GM19193 (cell line): ENCODE data around the gene HIGD1B.

Experiments used
- POLR2A ChIP-seq: IDR thresholded peaks from 4 replicates; pipeline ENCODE4 v1.6.1; 2011; ENCODE audit not compliant: insufficient read depth, insufficient read length; ENCODE audit errors: extremely low read depth

The HIGD1B gene

GRCh38 chr17:44847586-44847985 lies at the start of gene HIGD1B:
HIGD1B (plus strand) TSS chr17:44847883; CDS start chr17:44848153, 270 bp downstream.
- no peak for TF ChIP-seq POLR2A

GRCh38 chr17:44798356-44798755 lies 49.3 kb upstream of the HIGD1B start:
- TF ChIP-seq POLR2A: no peak

GRCh38 chr17:44801880-44802279 lies 45.8 kb upstream of the HIGD1B start:
- TF ChIP-seq POLR2A: no peak

- TF ChIP-seq POLR2A: no peak
Measured at GRCh38 chr17:44804302-44805089, 43.2 kb upstream of the HIGD1B start.

- no peak for TF ChIP-seq POLR2A
Measured at GRCh38 chr17:44807093-44807816, 40.4 kb upstream of the HIGD1B start.

- TF ChIP-seq POLR2A: no peak
Measured at GRCh38 chr17:44807817-44808155, 39.9 kb upstream of the HIGD1B start.

- TF ChIP-seq POLR2A: no peak
Measured at GRCh38 chr17:44808156-44808555, 39.5 kb upstream of the HIGD1B start.

- no peak for TF ChIP-seq POLR2A
Measured at GRCh38 chr17:44812263-44812662, 35.4 kb upstream of the HIGD1B start.

GRCh38 chr17:44820631-44821212 lies 27.0 kb upstream of the HIGD1B start:
- TF ChIP-seq POLR2A: no peak

GRCh38 chr17:44826123-44826790 lies 21.4 kb upstream of the HIGD1B start:
- TF ChIP-seq POLR2A: no peak

GRCh38 chr17:44827863-44828262 lies 19.8 kb upstream of the HIGD1B start:
- TF ChIP-seq POLR2A: no peak

- TF ChIP-seq POLR2A: no peak
Measured at GRCh38 chr17:44828919-44829522, 18.7 kb upstream of the HIGD1B start.

GRCh38 chr17:44829523-44830358 lies 17.9 kb upstream of the HIGD1B start, which contains the start of gene GJC1:
GJC1 (minus strand) TSS chr17:44830287; CDS start chr17:44805817, 24,470 bp downstream.
- no peak for TF ChIP-seq POLR2A

GRCh38 chr17:44830359-44831288 lies 17.1 kb upstream of the HIGD1B start:
- no peak for TF ChIP-seq POLR2A

- TF ChIP-seq POLR2A: no peak
Measured at GRCh38 chr17:44831371-44831770, 16.3 kb upstream of the HIGD1B start.
